ENCODE data around the gene NUDT14.
A peak's percentile ranks its signal among the peaks of the same experiment; 100 is the strongest.

NUDT14 gene

GRCh38 chr14:105197211-105197641 is 16.1 kb upstream of the NUDT14 start:
- DNase-seq, result peak; percentile 70 to 81 (median 76)

DNA sequence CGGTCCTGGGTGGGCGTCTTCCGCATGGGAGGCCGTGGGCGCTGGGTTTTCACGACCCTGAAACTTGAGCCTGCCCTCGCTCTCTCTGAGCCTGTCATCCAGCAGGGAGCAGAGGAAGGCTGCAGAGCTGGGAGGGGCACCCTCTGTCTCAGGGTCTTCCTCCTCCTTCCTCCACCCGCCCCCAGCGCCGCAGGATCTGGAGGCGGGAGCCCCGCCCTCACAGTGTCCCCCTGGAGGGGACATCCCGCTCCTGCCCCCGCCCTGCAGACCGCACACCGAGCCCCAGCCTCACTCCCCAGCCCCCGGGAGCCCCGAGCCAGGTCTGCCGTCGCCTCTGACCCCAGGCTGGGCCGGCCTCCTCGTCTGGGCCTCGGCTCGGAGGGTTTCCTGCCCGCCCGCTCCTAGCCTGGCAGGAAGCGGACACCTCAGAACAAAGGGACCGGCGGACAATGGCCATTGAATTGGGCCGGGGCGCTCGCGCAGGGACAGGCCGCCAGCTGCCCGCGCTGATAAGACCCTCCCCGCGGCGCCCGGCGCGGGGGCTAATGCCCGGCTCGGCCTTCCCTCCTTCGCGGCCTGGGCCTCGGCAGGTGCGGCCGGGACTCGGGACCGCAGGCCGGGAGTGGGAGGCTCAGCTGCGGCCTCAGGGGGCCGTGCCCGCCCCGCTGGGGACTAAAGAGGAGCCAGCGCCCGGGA is 15.3 kb upstream of the NUDT14 start:
- DNase-seq, result no peak

DNA sequence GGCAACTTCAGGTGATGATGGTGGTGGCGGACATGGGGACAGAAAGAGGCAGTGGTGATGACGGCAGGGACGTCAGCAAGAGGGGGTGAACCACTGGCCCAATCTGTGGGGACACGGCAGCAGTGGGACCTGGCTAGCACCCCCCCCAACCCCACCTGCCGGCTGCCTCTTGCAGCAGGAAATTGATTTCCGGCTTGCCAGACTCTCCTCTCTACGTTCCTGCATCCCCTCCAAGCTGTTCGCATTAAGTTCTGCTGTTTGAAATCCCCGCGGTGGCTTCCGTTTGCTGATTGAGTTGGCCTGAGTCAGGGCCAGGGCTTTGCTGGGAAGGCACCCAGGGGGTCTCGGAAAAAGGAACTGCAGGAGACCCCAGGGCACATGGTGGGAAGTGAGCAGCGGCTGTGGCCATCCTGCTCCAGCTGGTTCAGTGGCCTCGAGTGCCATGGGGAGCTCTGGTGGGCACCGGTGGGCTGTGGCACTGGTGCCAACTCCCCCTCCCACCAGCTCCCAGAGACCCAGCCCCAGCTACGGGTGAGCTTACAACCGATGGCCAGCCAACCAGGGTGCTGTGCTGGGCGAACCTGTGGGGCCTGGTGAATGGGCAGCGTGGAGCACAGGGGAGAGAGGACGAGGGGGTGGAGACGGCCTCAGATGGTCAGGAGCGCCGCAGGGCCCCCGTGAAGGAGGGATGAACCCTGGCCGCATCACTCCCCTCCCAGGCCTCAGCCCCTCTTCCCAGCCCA is 14.6 kb upstream of the NUDT14 start:
- peak in 1 of 4 experiments; percentile 28 for DNase-seq

GRCh38 chr14:105195051-105195450 is 13.9 kb upstream of the NUDT14 start:
- no peak for DNase-seq

- DNase-seq, result peak in 1 of 4 experiments; percentile 31
These were observed 13.0 kb upstream of the NUDT14 start for GRCh38 chr14:105193916-105194782.

DNA sequence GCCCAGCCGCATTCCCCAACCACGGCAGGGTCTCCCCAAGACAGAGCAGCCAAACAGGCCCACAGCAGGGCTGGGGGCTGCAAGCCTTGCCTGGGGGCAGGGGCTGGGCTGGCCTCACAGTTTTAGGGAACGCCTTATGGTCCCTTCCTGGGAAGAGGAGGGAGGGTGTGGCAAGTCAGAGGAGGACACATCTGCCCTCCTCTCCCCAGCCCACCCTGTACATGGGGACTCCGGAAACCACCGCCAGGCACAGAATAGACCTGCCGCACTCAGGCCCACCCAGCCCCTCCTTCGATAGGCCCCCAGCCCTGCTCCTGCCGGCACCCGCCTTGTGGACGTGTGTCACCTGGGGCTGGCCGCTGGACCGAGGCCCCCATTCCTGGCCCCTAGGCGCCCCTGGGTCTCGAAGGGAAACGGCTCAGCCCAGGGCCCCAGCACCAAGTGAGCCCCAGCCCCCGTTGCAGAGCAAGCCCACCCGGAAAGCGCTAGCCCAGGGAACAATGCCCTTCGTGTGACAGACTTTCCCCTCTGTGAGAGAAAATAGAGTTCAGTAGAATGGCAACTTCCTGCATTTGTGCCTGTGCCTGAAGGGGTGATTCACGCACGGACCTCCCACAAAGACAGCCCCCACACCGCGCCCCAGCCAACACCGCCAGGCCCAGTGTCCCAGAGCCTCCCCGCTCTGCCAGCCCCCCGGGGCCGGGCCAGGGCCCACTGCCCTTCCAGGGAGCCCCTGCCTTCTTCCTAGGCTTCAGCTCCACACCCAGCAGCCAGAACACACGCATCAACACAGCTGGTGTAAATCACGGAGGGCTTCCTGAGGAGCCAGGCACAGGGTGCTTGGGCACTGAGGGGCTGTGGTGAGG is 12.0 kb upstream of the NUDT14 start:
- peak; percentile 31 to 60 (median 59) for DNase-seq

GRCh38 chr14:105187935-105188524 is 6.9 kb upstream of the NUDT14 start:
- DNase-seq, result no peak

GRCh38 chr14:105187116-105187515 is 6.0 kb upstream of the NUDT14 start:
- no peak for DNase-seq

GRCh38 chr14:105185973-105186372 is 4.9 kb upstream of the NUDT14 start:
- no peak for DNase-seq

GRCh38 chr14:105185001-105185400 is 3.9 kb upstream of the NUDT14 start:
- no peak for DNase-seq

GRCh38 chr14:105184461-105184860 is 3.3 kb upstream of the NUDT14 start:
- no peak for DNase-seq

DNA sequence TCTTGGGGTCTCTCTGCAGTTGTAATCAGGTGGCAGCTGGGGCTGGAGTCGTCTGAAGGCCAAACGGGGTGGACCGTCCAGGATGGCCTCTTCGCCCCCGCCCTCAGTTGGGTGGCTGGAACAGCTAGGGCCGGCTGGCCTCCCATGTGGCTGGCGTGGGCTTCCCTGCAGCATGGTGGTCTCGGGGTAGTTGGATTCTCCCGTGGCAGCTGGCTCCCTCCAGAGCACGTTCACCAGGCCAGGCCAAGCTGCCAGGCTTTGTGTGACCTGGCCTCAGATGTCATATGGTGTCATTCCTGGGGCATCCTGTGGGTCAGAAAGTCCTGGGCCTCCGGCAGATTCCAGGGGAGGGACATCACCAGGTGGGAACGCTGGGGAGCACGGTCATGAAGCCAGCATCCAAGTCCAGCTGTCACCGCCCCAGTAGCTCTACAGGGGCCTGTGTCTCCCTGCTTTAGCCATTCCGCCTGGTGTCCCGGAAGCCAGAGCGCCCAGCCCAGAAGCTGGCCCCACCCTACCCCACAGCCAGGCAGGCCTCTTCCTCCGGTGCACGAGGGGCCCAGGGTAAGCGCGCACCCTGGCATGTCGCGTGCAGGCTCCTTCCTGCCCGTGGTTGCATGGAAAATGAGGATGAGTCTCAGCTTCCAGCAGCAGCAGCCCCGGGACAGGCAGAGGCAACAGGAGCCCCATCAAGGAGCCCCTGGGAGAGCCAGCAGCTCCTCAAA is 1.3 kb upstream of the NUDT14 start:
- DNase-seq, result peak in 2 of 4 experiments; percentile 29 to 33

GRCh38 chr14:105181549-105182295 is 610 bp upstream of the NUDT14 start:
- no peak for DNase-seq

- no peak for DNase-seq
These were observed 1.9 kb downstream of the NUDT14 start for GRCh38 chr14:105179191-105179590.

DNA sequence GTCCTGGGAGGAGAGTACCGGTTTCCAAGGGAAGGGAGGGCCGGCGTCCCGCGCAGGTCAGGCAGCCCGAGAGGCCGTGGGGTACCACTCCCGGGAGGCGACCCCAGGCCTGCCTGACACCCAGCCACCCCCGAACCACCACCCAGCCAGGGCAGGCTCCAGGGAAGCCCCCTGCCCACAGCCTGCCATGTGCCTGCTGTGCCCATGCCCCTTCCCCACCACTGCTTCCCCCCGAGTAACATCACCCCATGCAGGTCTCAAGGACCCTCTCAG is 2.3 kb downstream of the NUDT14 start:
- DNase-seq, result no peak

DNA sequence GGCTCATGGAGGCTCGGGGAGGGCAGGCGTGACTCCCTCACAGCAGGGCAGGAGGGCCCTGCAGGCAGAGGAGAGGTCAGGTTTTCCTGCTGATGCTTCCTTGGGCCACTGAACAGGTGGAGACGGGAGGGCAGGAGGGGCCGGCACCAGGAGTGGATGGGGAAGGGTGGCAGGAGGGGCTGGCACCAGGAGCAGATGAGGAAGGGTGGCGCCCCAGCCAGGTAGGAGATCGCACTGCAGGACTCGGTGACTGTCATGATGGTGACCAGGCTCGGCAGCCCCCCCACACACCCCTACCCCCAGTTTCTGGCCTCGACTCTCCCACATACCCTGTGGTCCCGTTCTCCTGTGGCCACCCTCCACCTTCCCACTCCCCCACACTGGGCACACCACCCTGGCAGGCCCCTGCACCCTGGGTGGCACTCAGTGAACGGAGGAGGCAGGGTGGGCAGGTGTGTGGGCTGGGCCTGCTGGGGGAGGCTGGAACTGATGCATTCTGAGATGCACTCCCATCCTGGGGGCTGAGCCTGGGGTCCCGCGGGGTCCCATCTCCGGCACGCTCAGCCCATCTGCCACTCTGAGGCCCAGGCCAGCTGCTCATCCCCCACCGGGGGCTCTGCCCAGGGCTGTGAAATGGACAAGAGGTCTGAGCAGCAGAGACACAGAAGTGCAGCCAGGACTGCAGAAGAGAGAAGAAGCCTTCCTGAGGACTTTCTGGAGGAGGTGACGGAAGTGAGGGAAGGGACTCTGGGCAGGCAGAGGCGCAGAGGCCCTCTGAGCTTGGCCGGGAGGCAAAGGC is 2.8 kb downstream of the NUDT14 start:
- no peak for DNase-seq

- no peak for DNase-seq
These were observed 4.0 kb downstream of the NUDT14 start for GRCh38 chr14:105177082-105177481.

- DNase-seq, result peak in 1 of 4 experiments; percentile 30
These were observed 4.6 kb downstream of the NUDT14 start for GRCh38 chr14:105176513-105176912.
